GM19025 (cell line): ENCODE results near the gene SDR42E2.

ENCODE experiments used
- ATAC-seq: cut with Tn5 transposase; IDR thresholded peaks from one replicate; pipeline ENCODE4 v1.9.1; 2021; ENCODE audit warnings: mild to moderate bottlenecking, low read depth, moderate library complexity; ENCODE audit not compliant: unreplicated experiment

Gene SDR42E2

GRCh38 chr16:22235839-22236745, 73.8 kb downstream of the SDR42E2 start:
- no peak for ATAC-seq

GRCh38 chr16:22239131-22239805, 77.0 kb downstream of the SDR42E2 start:
- ATAC-seq, result no peak

DNA sequence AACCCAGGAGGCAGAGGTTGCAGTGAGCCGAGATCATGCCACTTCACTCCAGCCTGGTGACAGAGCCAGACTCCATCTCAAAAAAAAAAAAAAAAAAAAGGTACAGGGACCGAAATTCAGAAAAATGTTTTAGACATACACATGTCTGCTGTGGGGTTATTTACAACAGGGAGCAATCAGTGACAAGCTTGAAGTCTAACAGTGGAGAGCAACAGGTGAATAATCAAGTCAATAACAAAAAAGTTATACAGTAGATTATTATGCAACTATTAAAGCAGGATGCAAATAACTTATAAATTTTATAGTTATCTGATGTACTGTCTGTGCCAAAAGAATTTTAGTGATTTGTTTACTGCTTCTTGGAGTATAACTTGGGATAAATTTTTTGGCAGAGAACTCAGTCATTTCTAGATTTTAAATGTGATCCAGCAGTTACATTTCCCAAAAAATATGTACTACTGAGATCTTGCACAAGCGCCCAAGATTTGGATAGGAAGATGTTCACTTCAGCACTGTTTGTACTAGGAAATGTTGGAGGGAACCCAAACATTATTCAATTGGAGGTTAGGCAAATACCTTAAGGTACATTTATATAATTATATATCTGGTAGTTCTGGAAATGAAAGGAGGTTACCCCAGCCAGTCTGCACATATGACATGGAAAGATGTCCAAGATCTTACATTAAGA, 77.9 kb downstream of the SDR42E2 start:
- ATAC-seq, result no peak
